Muscle of leg (tissue), 11 donors: Measurements from ENCODE around the gene RNF25. TPM values are rescaled to one million over a fixed set of nuclear protein-coding genes. Genes with fewer than 3 reads are reported as not detected.
"Not testable (repeated sequence)": the region's sequence is repeated elsewhere in the genome, so short reads cannot be mapped to it uniquely, and the experiment has no call there.

Experiments used
- DNase-seq: peaks from one replicate; pipeline ENCODE4 v3.0.0; 2013
- H3K27ac ChIP-seq: one replicate; pipeline ENCODE4 v1.5.1; 2013; ENCODE audit warnings: mild to moderate bottlenecking, low read length, control low read depth
- H3K27me3 ChIP-seq: one replicate; pipeline ENCODE4 v1.6.1; 2013; ENCODE audit warnings: low read length; ENCODE audit not compliant: control insufficient read depth, insufficient read depth
- H3K36me3 ChIP-seq: one replicate; pipeline ENCODE4 v1.6.1; 2013; ENCODE audit warnings: low read length; ENCODE audit not compliant: control insufficient read depth, insufficient read depth
- H3K4me1 ChIP-seq: one replicate; pipeline ENCODE4 v1.6.1; 2013; ENCODE audit warnings: low read length; ENCODE audit not compliant: control insufficient read depth, insufficient read depth
- H3K4me3 ChIP-seq: one replicate; pipeline ENCODE4 v1.5.1; 2013; ENCODE audit warnings: low read length, control low read depth
- H3K9me3 ChIP-seq: replicated peaks from 2 replicates; pipeline ENCODE4 v1.6.1; 2013; ENCODE audit warnings: low read depth, low read length; ENCODE audit not compliant: control insufficient read depth
- WGBS: methylation state at CpG from one replicate; pipeline ENCODE4 v1.1.5; 2013; ENCODE audit warnings: missing lambda C conversion rate; ENCODE audit not compliant: insufficient coverage; 5-methylcytosine and 5-hydroxymethylcytosine counted together
- polyA plus RNA-seq, 8 donors: library from polyadenylated mRNA; unstranded; fragments of 120-200 nt; gene quantifications; one replicate each; pipeline versions ENCODE4 v1.2.1 to v1.2.3, GENCODE V29; 2013; ENCODE audit warnings: inconsistent platforms in 1 of 8, low replicate concordance in 1 of 8; ENCODE audit not compliant: insufficient read length in 8 of 8, insufficient read depth in 1 of 8
- total RNA-seq: library from RNA; stranded (reverse); fragments of 120-200 nt; gene quantifications from one replicate; pipeline ENCODE4 v1.2.4, GENCODE V29; 2013

The RNF25 gene
- total and polyA plus RNA-seq, 9 donors = 20.2 to 32.6 (median 27.8) TPM

DNA sequence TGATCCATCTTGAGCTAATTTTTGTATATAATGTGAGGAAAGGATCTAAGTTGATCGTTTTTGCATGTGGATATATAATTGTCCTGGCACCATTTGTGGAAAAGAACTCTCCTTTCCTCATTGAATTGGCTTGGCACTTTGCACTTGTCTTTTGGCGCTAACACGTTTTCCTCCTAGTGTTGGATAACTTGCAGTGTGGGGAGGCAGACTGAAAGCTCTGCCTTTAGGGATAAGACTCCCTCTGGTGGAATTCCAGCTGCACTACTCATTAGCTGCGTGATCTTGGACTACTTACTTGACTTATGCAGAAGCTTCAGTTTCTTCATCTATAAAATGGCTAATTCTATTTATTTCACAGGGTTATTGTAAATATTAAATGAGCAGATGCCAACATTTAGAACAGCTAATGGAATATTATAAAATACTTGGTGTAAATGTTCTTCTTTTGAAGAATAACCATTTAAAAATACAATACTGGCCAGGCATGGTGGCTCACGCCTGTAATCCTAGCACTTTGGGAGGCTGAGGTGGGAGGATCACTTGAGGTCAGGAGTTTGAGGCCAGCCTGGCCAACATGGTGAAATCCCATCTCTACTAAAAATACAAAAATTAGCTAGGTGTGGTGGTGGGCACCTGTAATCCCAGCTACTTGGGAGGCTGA is 15.7 kb upstream of the RNF25 start:
- H3K4me3 ChIP-seq, H3K4me1 ChIP-seq, H3K9me3 ChIP-seq, H3K27me3 ChIP-seq, H3K27ac ChIP-seq: not testable (repeated sequence)
- WGBS = no CpG with 5 or more reads among the region's 5 CpGs
- DNase-seq = peak; percentile 95
- H3K36me3 ChIP-seq = peaks cover 23% of the 10 kb centered on the region

DNA sequence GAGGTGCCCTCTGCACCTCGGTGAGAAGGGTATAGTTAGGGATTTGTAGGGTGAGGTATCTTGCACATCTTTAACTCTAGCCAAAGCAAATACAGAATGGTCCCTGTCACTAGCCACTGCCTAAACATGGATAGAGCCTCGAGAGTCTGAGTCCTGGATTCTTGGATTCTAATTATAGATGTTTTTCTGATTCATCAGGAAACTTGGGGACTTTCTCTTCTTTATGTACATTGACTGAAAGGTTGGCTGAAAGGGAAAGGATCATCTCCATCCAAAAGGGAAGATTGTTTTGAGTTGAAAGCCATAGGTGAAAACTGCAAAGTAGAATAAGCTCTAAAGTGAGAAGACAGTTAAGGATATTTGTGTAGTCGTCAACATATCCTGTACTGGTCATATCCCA is 8.3 kb upstream of the RNF25 start:
- no peak for DNase-seq
- H3K27ac ChIP-seq = no peak overlapping the region
- WGBS = no CpG with 5 or more reads among the region's 3 CpGs
- no peaks in the 10 kb centered on the region for H3K4me1 ChIP-seq
- no peaks in the 10 kb centered on the region for H3K27me3 ChIP-seq
- peaks cover 32% of the 10 kb centered on the region for H3K36me3 ChIP-seq
- H3K4me3 ChIP-seq = no peak overlapping the region
- no peaks in the 10 kb centered on the region for H3K9me3 ChIP-seq

GRCh38 chr2:218679119-218679518 is 7.3 kb upstream of the RNF25 start:
- 66% methylated on average over 4 of the region's 4 CpGs for WGBS
- no peak overlapping the region for H3K27ac ChIP-seq

DNA sequence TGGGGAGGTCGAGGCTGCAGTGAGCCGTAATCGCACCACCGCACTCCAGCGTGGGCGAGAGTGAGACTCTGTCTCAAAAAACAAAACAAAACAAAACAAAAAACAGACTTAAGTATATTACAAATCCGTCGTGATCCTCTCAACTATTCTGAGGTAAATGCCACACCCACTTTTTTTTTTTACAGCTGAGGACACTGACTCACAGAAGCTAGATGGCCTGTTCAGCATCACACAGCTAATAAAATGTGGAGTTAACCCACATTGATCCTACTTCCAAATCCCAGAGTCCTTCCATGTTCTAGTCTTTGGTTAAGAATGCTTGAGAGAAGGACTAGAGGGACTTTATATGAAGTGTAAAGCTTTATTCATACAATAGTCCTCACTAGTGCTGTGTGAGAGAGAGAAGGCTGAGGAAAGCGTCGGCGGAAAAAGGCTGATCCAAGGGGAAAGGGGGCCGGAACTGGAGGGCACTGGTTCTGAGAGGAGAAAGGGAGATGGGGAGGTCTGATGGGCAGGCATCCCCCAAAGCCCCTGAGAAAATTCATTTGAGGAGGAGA is 627 bp downstream of the RNF25 start:
- H3K27me3 ChIP-seq = no peaks in the 10 kb centered on the region
- no peaks in the 10 kb centered on the region for H3K9me3 ChIP-seq
- peaks cover 11% of the 10 kb centered on the region for H3K4me1 ChIP-seq
- H3K4me3 ChIP-seq = peak overlapping the region; percentile 81
- DNase-seq = no peak
- H3K36me3 ChIP-seq = peaks cover 32% of the 10 kb centered on the region
- WGBS = 20% methylated on average over 5 of the region's 12 CpGs
- H3K27ac ChIP-seq = peak overlapping the region; percentile 65

More at GRCh38 chr2:218679119-218679518, 7.3 kb upstream of the RNF25 start:
- Histone ChIP-seq H3K36me3 (peaks cover 28% of the 10 kb centered on the region), H3K4me1 (no peaks in the 10 kb centered on the region), H3K27me3 (no peaks in the 10 kb centered on the region), H3K4me3 (no peak overlapping the region), H3K9me3 (no peaks in the 10 kb centered on the region)
- DNase-seq = peak; percentile 17

DNA sequence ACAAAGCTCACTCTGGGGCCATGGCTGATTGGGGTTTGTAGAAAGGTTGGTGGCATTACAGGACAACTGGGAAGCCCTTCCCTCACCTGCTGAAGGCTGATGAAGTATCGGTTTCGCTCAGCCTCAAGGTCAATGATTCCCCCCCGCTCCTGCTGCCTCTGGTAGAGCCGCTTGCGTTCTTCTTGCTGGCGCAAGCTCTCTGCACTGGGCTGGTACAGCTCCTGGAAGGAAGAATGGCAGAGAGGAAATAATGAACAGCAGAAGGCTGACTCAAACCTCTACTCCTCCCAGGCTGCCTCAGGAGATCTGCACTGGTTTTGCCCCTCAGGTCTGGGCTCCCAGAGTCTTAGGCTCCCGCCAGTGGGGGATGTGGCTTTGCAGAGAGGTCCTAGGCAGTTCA is 7.1 kb downstream of the RNF25 start:
- H3K36me3 ChIP-seq = peaks cover 72% of the 10 kb centered on the region
- H3K27me3 ChIP-seq = no peaks in the 10 kb centered on the region
- H3K4me3 ChIP-seq = no peak overlapping the region
- H3K9me3 ChIP-seq = no peaks in the 10 kb centered on the region
- 89% methylated on average over 3 of the region's 7 CpGs for WGBS
- H3K4me1 ChIP-seq = peaks cover 8% of the 10 kb centered on the region
- no peak for DNase-seq
- no peak overlapping the region for H3K27ac ChIP-seq

DNA sequence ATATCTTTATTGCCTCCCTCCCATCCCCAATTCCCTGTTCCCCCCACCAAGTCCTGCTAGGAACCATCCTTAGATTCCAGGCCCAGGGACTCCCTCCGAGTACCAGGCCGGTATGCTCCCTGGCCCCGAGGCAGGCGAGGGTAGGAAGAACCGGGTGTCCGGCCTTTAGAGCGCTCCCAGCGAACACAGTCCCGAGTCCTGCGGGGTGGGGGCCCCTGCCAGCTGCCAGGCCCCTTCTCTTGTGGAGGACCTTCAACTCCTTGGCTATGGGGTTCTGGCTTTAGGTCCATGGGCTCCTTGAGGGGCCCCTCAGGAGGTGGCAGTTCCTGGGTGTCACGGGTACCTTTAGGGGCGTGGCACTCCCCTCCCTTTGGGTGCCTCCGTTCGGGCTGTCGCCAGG is 7.9 kb downstream of the RNF25 start:
- Histone ChIP-seq H3K4me3 (no peak overlapping the region), H3K9me3 (no peaks in the 10 kb centered on the region), H3K27ac (no peak overlapping the region), H3K27me3 (no peaks in the 10 kb centered on the region), H3K36me3 (peaks cover 69% of the 10 kb centered on the region), H3K4me1 (peaks cover 8% of the 10 kb centered on the region)
- WGBS = 95% methylated on average over 14 of the region's 15 CpGs
- no peak for DNase-seq

- WGBS = 94% methylated on average over 5 of the region's 10 CpGs
- DNase-seq = no peak
- Histone ChIP-seq H3K36me3 (peaks cover 60% of the 10 kb centered on the region), H3K9me3 (no peaks in the 10 kb centered on the region), H3K4me1 (peaks cover 15% of the 10 kb centered on the region), H3K27me3 (no peaks in the 10 kb centered on the region), H3K27ac (no peak overlapping the region), H3K4me3 (no peak overlapping the region)
These were observed 9.0 kb downstream of the RNF25 start for GRCh38 chr2:218662827-218663226.

DNA sequence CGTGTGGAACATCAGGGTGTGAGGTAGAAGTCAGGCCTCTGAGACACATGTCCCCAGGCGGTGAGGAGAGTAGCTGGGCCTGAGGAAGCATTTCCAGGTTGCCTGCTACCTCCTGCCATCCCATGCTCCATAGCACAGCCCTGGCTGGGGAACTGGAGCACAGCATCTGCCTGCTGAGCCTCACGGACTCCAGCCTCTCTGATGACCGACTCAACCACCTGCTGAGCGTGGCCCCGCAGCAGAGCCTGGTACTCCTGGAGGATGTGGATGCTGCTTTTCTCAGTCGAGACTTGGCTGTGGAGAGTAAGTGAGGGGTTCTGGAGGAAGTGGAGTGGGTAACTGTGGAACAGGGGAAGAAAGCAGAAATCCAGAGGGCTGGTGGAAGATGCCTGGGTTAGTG is 9.4 kb downstream of the RNF25 start:
- no peak for DNase-seq
- H3K27me3 ChIP-seq = no peaks in the 10 kb centered on the region
- no peak overlapping the region for H3K27ac ChIP-seq
- peaks cover 60% of the 10 kb centered on the region for H3K36me3 ChIP-seq
- WGBS = 90% methylated on average over 5 of the region's 7 CpGs
- H3K4me1 ChIP-seq = peaks cover 15% of the 10 kb centered on the region
- no peak overlapping the region for H3K4me3 ChIP-seq
- H3K9me3 ChIP-seq = no peaks in the 10 kb centered on the region

DNA sequence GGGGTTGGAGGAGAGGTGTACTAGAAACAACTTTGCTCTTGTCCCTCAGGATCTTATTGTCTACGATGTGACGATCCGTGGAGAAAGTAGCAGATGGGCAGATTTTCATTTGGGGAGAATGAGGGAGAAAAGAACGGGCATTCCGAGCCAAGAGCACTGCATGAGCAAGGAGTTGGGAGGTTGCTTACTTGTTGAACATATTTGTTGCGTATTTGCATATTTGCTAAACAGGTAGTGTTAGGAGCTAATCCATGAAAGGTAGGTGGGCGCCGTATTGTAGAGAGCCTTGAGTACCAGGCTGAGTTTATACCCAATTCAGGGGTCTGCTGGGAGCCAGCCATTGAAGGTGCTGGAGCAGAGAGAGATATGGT is 11.8 kb downstream of the RNF25 start:
- Histone ChIP-seq H3K4me3 (peak overlapping the region; percentile 92), H3K36me3 (peaks cover 58% of the 10 kb centered on the region), H3K27ac (peak overlapping the region; percentile 26), H3K4me1 (peaks cover 15% of the 10 kb centered on the region), H3K9me3 (no peaks in the 10 kb centered on the region), H3K27me3 (no peaks in the 10 kb centered on the region)
- DNase-seq = no peak
- WGBS = 17% methylated on average over 8 of the region's 8 CpGs

DNA sequence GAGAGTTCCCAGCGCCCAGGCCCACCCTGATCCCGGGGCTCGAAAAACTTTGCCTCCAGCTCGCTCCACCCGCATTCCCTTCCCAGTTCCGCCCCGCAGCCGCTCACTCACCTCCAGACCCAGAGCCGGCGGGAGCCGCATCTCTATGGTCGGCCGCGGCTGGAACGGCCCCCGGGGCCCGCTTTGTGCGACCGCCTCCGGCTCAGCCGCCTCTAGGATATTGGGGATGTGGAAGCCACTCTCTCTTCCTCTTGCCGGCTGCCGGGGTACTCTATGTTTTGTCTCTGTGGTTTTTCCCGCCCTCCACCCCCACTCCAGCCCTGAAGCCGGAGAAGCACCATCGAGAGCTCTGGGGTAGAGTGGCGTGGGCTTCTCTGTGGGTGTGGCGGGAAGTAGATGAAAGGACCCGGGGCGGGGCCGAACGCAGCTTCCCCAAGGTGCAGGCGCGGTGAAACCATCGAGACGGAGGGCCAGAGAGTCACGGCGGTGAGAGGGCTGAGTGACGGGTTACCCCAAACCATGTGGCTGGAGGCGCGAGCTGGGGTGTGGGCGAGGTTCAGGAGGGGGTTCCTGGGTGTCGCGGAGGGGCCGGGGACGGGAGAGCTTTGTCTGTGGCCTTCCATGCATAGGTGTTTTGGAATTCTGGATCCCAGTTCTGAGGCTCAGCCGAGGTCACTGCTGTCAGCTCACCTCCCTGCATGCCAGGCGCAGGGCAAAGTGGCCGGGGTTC is 12.4 kb downstream of the RNF25 start, which contains the start of the genes BCS1L and ZNF142:
Gene BCS1L (plus strand): TSS at position 426 of the 730 bp plus-strand sequence. CDS start 1,305 bp downstream, outside the sequence.
Gene ZNF142 (minus strand): TSS at position 366 of the 730 bp plus-strand sequence. CDS start 3,194 bp downstream, outside the sequence.
- Histone ChIP-seq H3K9me3 (no peaks in the 10 kb centered on the region), H3K4me3 (peak within 1 kb of the TSS; percentile 92), H3K4me1 (peaks cover 15% of the 10 kb centered on the region), H3K36me3 (peaks cover 57% of the 10 kb centered on the region), H3K27me3 (no peaks in the 10 kb centered on the region), H3K27ac (peak within 1 kb of the TSS; percentile 66)
- DNase-seq = peak; percentile 96
- WGBS = 0% methylated on average over 21 of the region's 49 CpGs
